Lung microvascular endothelial cell (primary cell): ENCODE measurements around the gene CMTM4. TPM values are rescaled to one million over a fixed set of nuclear protein-coding genes. Genes with fewer than 3 reads are reported as not detected.
"Not testable (repeated sequence)": the region's sequence is repeated elsewhere in the genome, so short reads cannot be mapped to it uniquely, and the experiment has no call there.

Experiments used
- DNase-seq, 2 donors: peaks; one replicate each; pipeline versions ENCODE4 v3.0.0 to v3.0.0-alpha.2; 2010; ENCODE audit warnings: low read depth in 2 of 2
- total RNA-seq: library from RNA; depleted of rRNA; stranded (reverse); fragments of >200 nt; gene quantifications from 2 replicates; pipeline ENCODE4 v1.2.1, GENCODE V29; 2014

CMTM4 gene
- total RNA-seq, 1 donor from 2014 or later = 5.4 TPM

GRCh38 chr16:66596559-66596958, 100.0 kb downstream of the CMTM4 start:
- not testable (repeated sequence) for DNase-seq

DNA sequence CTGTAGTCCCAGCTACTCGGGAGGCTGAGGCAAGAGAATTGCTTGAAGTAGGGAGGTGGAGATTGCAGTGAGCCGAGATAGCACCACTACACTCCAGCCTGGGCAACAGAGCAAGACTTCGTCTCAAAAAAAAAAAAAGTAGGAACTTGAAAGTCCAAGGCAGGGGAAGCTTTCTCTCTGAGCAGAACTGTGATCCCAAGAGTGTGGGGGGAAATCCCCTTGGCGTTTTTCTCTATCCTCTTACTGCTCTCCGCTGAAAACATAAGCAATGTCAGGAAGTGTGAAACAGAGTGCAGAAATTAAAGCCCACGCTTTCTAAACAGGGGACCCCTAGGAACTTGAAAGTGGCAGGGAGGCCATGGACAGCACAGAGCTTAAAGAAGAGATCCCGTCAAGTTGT, 101.8 kb downstream of the CMTM4 start:
- DNase-seq = no peak

DNA sequence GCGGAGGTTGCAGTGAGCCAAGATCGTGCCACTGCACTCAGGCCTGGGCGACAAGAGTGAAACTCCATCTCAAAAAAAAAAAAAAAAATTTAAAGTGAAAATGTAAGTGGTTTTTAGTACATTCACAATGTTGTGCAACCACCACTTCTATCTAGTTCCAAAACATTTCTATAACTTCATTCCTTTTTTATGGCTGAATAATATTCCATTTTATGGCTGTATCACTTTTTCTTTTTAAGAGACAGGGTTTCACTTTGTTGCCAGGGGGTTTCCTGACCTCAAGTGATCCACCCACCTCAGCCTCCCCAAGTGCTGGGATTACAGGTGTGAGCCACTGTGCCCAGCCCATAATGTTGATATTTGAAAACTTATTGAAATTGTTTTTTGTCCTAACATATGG, 103.7 kb downstream of the CMTM4 start:
- DNase-seq = no peak

GRCh38 chr16:66592241-66592640, 104.3 kb downstream of the CMTM4 start:
- no peak for DNase-seq

- no peak for DNase-seq
Observed at GRCh38 chr16:66591018-66591417, 105.5 kb downstream of the CMTM4 start.

GRCh38 chr16:66590322-66590721, 106.2 kb downstream of the CMTM4 start:
- no peak for DNase-seq

DNA sequence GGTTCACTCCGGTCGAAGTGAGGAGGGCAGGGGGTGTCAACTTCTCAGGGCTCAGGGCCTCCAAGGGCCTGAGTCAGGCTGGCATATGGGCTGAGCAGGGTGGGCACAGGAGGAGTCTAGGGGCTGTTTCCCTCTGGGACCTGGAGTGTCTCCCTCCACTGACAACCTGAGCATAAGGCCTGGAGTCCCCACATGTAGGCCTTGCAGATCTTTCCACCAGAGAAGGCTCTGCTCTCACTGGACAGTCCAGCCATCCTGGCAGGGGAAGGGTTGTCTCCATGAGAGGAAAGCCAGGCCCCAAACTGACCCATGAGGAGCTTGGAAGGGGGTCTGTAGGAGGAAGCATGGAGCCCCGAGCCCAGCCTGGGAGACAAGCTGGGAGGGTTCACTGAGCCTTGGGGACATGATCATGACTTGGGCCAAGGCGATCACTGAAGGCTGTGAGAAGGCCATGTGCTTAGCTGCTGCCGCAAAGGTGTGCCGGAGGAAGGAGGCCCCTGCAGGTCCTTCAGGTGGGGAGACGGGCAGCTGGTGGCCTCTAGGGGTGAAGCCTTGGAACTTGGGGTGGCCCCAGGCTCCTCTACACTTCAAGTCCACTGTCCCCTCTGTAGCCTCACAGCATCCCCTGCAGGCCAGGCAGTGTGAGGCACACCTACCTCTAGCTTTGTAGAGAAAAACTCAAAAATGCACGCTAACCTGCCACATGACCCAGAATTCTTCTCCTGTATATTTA, 107.4 kb downstream of the CMTM4 start:
- peak; percentile 51 to 61 for DNase-seq

DNA sequence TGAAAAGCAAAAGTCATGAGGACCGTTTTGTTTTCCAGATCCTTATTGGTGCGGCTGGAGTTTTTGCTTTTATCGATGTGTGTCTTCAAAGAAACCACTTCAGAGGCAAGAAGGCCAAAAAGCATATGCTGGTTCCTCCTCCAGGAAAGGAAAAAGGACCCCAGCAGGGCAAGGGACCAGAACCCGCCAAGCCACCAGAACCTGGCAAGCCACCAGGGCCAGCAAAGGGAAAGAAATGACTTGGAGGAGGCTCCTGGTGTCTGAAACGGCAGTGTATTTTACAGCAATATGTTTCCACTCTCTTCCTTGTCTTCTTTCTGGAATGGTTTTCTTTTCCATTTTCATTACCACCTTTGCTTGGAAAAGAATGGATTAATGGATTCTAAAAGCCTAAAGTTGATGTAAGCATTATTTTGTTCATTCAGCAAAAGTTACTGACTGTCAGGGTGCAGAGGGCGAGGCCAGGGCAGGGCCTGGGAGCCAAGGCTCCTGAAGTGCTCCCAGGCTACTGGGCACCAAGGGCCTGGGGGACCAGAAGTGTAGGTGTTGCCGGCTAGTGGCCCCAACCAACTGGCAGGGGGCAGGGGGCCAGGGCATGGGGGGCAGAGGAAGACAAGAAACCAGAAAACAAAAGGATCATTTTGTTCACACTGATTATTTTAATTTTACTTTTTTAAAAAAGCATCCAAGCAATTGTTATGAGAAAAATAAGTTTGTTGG, 108.5 kb downstream of the CMTM4 start:
- DNase-seq = no peak

GRCh38 chr16:66585481-66586239, 110.9 kb downstream of the CMTM4 start:
- DNase-seq = peak in 1 of 2 donors; percentile 11

GRCh38 chr16:66581246-66581952, 115.1 kb downstream of the CMTM4 start:
- DNase-seq = no peak

GRCh38 chr16:66580605-66581209, 115.8 kb downstream of the CMTM4 start:
- DNase-seq = peak in 1 of 2 donors; percentile 7

DNA sequence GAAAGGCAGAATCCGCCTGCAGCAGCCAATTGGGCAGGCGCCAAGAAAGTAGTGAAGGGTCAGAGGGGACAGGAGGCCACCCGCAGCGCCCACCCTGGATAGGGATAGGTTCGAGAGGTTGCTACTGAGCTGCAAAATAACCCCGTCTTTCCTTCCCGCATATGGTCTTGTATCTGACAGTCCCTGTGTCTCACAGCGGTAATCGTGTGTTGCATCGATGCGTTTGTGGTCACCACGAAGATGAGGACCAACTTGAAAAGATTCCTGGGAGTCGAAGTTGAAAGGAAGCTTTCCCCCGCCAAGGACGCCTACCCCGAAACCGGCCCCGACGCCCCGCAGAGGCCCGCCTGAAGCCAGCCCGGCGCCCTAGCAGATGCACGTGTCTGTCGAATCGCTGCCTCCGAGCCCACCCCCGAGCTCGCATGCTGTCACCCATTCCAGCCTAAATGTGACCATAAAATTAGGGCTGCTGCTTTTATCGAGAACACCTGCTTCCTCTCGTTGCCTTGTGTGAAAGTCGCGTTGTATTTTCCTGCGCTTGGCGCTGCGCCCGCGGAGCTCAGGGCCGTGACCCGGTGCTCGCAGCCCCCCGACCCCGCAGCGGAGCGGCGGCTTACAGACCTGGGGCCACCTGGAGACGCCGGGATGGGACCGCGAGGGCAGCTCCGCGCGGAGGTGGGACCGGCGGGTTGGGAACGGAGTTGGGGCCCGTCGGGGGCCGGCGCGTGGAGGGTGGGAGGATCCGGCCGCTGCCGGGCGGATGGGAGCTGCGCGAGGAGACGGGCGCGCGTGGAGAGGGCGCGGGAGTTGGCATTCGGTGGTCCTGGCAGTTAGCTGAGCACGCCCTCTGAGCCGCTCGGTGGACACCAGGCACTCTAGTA, 117.7 kb downstream of the CMTM4 start, which contains the start of gene CMTM2:
Gene CMTM2, plus strand, starts transcription at position 813 of the 881 bp plus-strand sequence. CDS start 145 bp downstream, outside the sequence.
- DNase-seq = peak in 1 of 2 donors; percentile 39

DNA sequence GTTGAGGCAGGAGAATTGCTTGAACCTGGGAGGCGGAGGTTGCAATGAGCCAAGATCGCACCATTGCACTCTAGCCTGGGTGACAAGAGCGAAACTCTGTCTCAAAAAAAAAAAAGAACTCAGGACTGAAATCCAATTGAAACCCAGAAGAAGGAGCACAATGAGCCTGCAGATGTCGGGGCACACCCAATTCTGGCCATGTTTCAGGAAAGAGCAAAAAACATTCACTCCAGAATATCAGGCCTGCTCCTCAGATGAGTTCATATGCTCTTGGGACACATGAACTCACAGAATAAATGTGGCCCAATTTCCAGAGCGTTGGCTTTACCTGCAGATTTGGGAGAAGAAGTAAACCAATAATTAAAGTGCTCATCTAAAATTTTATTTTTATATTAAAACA, 120.2 kb downstream of the CMTM4 start:
- DNase-seq = no peak

DNA sequence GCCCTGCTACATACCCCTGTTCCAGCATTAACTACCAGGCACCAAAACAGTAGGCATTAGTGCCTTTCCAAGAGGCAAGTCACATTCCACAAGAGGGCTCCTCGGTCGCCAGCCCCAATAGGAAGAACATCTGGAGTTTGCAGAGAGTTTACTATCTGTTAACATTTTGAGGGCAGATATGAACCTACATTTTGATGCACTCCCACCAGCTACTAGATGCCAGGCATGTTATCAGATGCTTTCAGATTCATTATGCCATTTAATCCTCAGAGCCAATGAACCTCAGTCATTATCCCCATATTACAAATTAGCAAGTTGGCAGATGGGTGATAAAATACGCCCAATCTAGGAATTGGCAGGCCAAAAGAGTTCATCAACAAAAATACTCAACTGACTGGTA, 121.5 kb downstream of the CMTM4 start:
- no peak for DNase-seq

GRCh38 chr16:66574531-66574930, 122.0 kb downstream of the CMTM4 start:
- DNase-seq = no peak

GRCh38 chr16:66574081-66574480, 122.5 kb downstream of the CMTM4 start:
- DNase-seq = no peak

GRCh38 chr16:66572356-66572755, 124.2 kb downstream of the CMTM4 start:
- DNase-seq = no peak

GRCh38 chr16:66569827-66570405, 126.6 kb downstream of the CMTM4 start:
- peak in 1 of 2 donors; percentile 67 for DNase-seq

DNA sequence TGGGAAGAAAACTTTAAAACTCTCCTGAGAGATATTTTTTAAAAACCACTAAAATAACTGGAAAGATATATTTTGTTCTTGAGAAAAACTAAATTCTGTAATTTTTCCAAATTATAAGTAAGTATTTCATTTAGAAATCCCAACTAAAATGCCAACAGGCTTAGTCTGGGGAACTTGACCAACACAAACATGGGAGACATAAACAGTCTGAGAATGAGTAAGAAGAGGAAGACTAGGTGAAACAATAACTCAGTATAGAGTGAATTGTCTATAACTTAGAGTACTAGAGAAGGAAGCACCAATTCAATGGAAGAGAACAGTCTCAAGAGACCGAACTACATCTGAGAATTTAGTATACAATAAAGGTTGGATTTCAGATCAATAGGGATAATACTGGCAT, 127.4 kb downstream of the CMTM4 start:
- DNase-seq = peak in 1 of 2 donors; percentile 71

GRCh38 chr16:66568355-66568754, 128.2 kb downstream of the CMTM4 start:
- peak in 1 of 2 donors; percentile 53 for DNase-seq
